HG02571 (cell line): ENCODE results near the gene DUS2.
"Not testable (repeated sequence)": the region's sequence is repeated elsewhere in the genome, so short reads cannot be mapped to it uniquely, and the experiment has no call there.

Experiments used
- ATAC-seq: cut with Tn5 transposase; IDR thresholded peaks from one replicate; pipeline ENCODE4 v1.9.1; 2021; ENCODE audit warnings: mild to moderate bottlenecking, moderate library complexity; ENCODE audit not compliant: unreplicated experiment

The DUS2 gene

GRCh38 chr16:68116256-68116867 is 93.3 kb downstream of the DUS2 start:
- ATAC-seq: no peak

- ATAC-seq: no peak
Observed at GRCh38 chr16:68117884-68118283, 94.8 kb downstream of the DUS2 start.

GRCh38 chr16:68118954-68119353 is 95.9 kb downstream of the DUS2 start:
- ATAC-seq: not testable (repeated sequence)

DNA sequence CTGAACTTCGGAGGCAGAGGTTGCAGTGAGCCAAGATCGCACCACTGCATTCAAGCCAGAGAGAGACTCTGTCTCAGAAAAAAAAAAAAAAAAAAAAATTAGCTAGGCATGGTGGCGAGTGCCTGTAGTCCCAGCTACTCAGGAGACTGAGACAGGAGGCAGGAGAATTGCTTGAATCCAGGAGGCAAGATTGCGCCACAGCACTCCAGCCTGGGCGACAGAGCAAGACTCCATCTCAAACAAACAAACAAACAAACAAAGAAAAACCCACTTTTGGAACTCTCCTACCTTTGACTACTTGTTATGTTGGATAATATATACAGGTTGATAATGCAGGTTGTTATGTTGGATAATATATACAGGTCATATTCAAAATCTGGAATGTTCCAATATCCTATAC is 97.4 kb downstream of the DUS2 start:
- not testable (repeated sequence) for ATAC-seq

GRCh38 chr16:68126395-68126794 is 103.3 kb downstream of the DUS2 start:
- ATAC-seq: no peak

- ATAC-seq: no peak
Observed at GRCh38 chr16:68128577-68129305, 105.7 kb downstream of the DUS2 start.
